Measurements from ENCODE around the gene TXNDC9. TPM values are rescaled to one million over a fixed set of nuclear protein-coding genes. Genes with fewer than 3 reads are reported as not detected.
"Not testable (repeated sequence)": the region's sequence is repeated elsewhere in the genome, so short reads cannot be mapped to it uniquely, and the experiment has no call there.

Gene TXNDC9
- total RNA-seq, 2 experiments from 2014 or later, result 28.5 to 31.7 TPM

- no peaks in the 10 kb centered on the region for H4K20me1 ChIP-seq (ENCODE audit: insufficient read depth, low read length)
- no peak overlapping the region for H3K4me2 ChIP-seq (ENCODE audit: low read length)
- no peaks in the 10 kb centered on the region for H3K9me2 ChIP-seq (ENCODE audit: insufficient read depth, low read length)
- intact Hi-C loops (cut with micrococcal nuclease; ENCODE audit: unreplicated experiment), result no loop called here
- no peaks in the 10 kb centered on the region for H3K79me2 ChIP-seq (ENCODE audit: insufficient read depth, low read depth, low read length)
- TF ChIP-seq EZH2phosphoT487 (IDR thresholded peaks at IDR 0.05; ENCODE audit: borderline replicate concordance, low read depth, low read length) (no peak), CTCF (conservative IDR thresholded peaks at IDR 0.05; ENCODE audit: low read length) (no peak)
- H3K9me3 ChIP-seq (ENCODE audit: low read length), result peaks cover 8% of the 10 kb centered on the region
- no peak overlapping the region for H3K27ac ChIP-seq (ENCODE audit: low read depth, low read length, poor library complexity, severe bottlenecking)
- no TSS peak for BruUV-seq (replicated peaks)
- DNase-seq (ENCODE audit: low spot score), result no peak
- H2AFZ ChIP-seq (ENCODE audit: low read length), result no peak overlapping the region
- ChIA-PET CTCF (ENCODE audit: unreplicated experiment) (no interaction called here), POLR2A (no interaction called here)
- no peak overlapping the region for H3K4me3 ChIP-seq (ENCODE audit: low read depth, low read length, poor library complexity, severe bottlenecking)
- no peaks in the 10 kb centered on the region for H3K4me1 ChIP-seq (ENCODE audit: insufficient read depth, low read length, poor library complexity, severe bottlenecking)
- peaks cover 9% of the 10 kb centered on the region for H3K36me3 ChIP-seq (ENCODE audit: insufficient read depth, low read length)
Measured at GRCh38 chr2:99279969-99280695, 56.0 kb downstream of the TXNDC9 start.

GRCh38 chr2:99278793-99279291, 57.3 kb downstream of the TXNDC9 start:
- Histone ChIP-seq H3K4me2 (ENCODE audit: low read length) (no peak overlapping the region), H2AFZ (ENCODE audit: low read length) (no peak overlapping the region), H3K4me3 (ENCODE audit: low read depth, low read length, poor library complexity, severe bottlenecking) (no peak overlapping the region), H4K20me1 (ENCODE audit: insufficient read depth, low read length) (no peaks in the 10 kb centered on the region), H3K27ac (ENCODE audit: low read depth, low read length, poor library complexity, severe bottlenecking) (no peak overlapping the region), H3K9me3 (ENCODE audit: low read length) (peaks cover 8% of the 10 kb centered on the region), H3K79me2 (ENCODE audit: insufficient read depth, low read depth, low read length) (no peaks in the 10 kb centered on the region), H3K36me3 (ENCODE audit: insufficient read depth, low read length) (no peaks in the 10 kb centered on the region; the same call in 1 of the 2 replicates), H3K9me2 (ENCODE audit: insufficient read depth, low read length) (no peaks in the 10 kb centered on the region), H3K4me1 (ENCODE audit: insufficient read depth, low read length, poor library complexity, severe bottlenecking) (no peaks in the 10 kb centered on the region)
- no TSS peak for BruUV-seq (replicated peaks)
- ChIA-PET POLR2A (no interaction called here), CTCF (ENCODE audit: unreplicated experiment) (no interaction called here)
- intact Hi-C loops (cut with micrococcal nuclease; ENCODE audit: unreplicated experiment), result no loop called here
- DNase-seq (ENCODE audit: low spot score), result no peak
- TF ChIP-seq EZH2phosphoT487 (IDR thresholded peaks at IDR 0.05; ENCODE audit: borderline replicate concordance, low read depth, low read length), result no peak
- no peak for TF ChIP-seq CTCF (conservative IDR thresholded peaks at IDR 0.05; ENCODE audit: low read length)

- intact Hi-C loops (cut with micrococcal nuclease; ENCODE audit: unreplicated experiment); H3K4me3 ChIP-seq (ENCODE audit: low read depth, low read length, poor library complexity, severe bottlenecking); H4K20me1 ChIP-seq (ENCODE audit: insufficient read depth, low read length); BruUV-seq (replicated peaks); H2AFZ ChIP-seq (ENCODE audit: low read length); H3K27ac ChIP-seq (ENCODE audit: low read depth, low read length, poor library complexity, severe bottlenecking); H3K36me3 ChIP-seq (ENCODE audit: insufficient read depth, low read length); H3K4me2 ChIP-seq (ENCODE audit: low read length); H3K9me2 ChIP-seq (ENCODE audit: insufficient read depth, low read length); POLR2A ChIA-PET; CTCF ChIA-PET (ENCODE audit: unreplicated experiment); H3K9me3 ChIP-seq (ENCODE audit: low read length); H3K4me1 ChIP-seq (ENCODE audit: insufficient read depth, low read length, poor library complexity, severe bottlenecking); H3K79me2 ChIP-seq (ENCODE audit: insufficient read depth, low read depth, low read length); DNase-seq (ENCODE audit: low spot score): not testable (repeated sequence)
Measured at GRCh38 chr2:99278195-99278765, 57.9 kb downstream of the TXNDC9 start.

Measured in OCI-LY7 (cell line).